HepG2 (cell line): ENCODE data around the gene IL17C. TPM values are rescaled to one million over a fixed set of nuclear protein-coding genes. Genes with fewer than 3 reads are reported as not detected.
A peak's percentile ranks its signal among the peaks of the same experiment; 100 is the strongest.

ENCODE experiments used
- CHD4 ChIP-seq: fragments of 200-600 bp; sonication (generic); IDR thresholded peaks from 2 replicates; pipeline ENCODE4 v1.7.0; 2017; ENCODE audit warnings: mild to moderate bottlenecking, low read length, borderline replicate concordance
- EED ChIP-seq: sonication (generic); formaldehyde crosslinking; IDR thresholded peaks from 2 replicates; pipeline ENCODE4 v1.5.0; 2020; ENCODE audit warnings: mild to moderate bottlenecking, missing genetic modification reagents
- LCORL ChIP-seq, 2 experiments: fragments of 450-650 bp in 1 of 2; sonication (generic) in 1 of 2; formaldehyde crosslinking in 1 of 2; IDR thresholded peaks; 2 replicates each; pipeline versions ENCODE4 v1.5.0 to v1.6.1; 2017 to 2020; ENCODE audit warnings: antibody characterized with exemption in 1 of 2, missing genetic modification reagents in 1 of 2
- MAFK ChIP-seq, 2 experiments: IDR thresholded peaks in 1 of 2; conservative IDR thresholded peaks in 1 of 2; 2 replicates each; pipeline ENCODE4 v1.6.1; 2011; ENCODE audit warnings: improper control_type of control experiment in 2 of 2, low read length in 2 of 2
- NFATC3 ChIP-seq: sonication (generic); formaldehyde crosslinking; IDR thresholded peaks from 2 replicates; pipeline ENCODE4 v1.5.1; 2020; ENCODE audit warnings: mild to moderate bottlenecking, missing genetic modification reagents
- SALL2 ChIP-seq: sonication (generic); formaldehyde crosslinking; IDR thresholded peaks from 2 replicates; pipeline ENCODE4 v1.8.1; 2023; ENCODE audit warnings: mild to moderate bottlenecking, missing genetic modification reagents, inconsistent platforms
- U2AF1 ChIP-seq: fragments of 200-400 bp; formaldehyde crosslinking; optimal IDR thresholded peaks from 2 replicates; pipeline ENCODE3; 2017; ENCODE audit warnings: mild to moderate bottlenecking, low read depth, low read length
- YY1 ChIP-seq: IDR thresholded peaks from 2 replicates; pipeline ENCODE4 v1.6.1; 2011; ENCODE audit warnings: low read length, low read depth, moderate library complexity, mild to moderate bottlenecking; ENCODE audit not compliant: insufficient read depth, insufficient replicate concordance
- ZNF274 ChIP-seq: sonication (generic); formaldehyde crosslinking; IDR thresholded peaks from 2 replicates; pipeline ENCODE4 v1.5.1; 2020; ENCODE audit warnings: mild to moderate bottlenecking, missing genetic modification reagents
- ZNF451 ChIP-seq: sonication (generic); formaldehyde crosslinking; IDR thresholded peaks from 2 replicates; pipeline ENCODE4 v1.5.0; 2020; ENCODE audit warnings: mild to moderate bottlenecking, missing genetic modification reagents
- polyA plus RNA-seq, 8 experiments: library from polyadenylated mRNA; depleted of rRNA in 3 of 8; stranded (reverse) in 7 of 8; unstranded in 1 of 8; fragments of >200 nt; fragmentation: Illumina TruSeq in 4 of 8; extraction: Trizol in 4 of 8; gene quantifications; 2 replicates each; pipeline versions ENCODE4 v1.2.1 to v1.2.3, GENCODE V29; 2011 to 2016; ENCODE audit warnings: low read depth in 4 of 8, missing spikeins in 1 of 8, mixed read lengths in 1 of 8; ENCODE audit not compliant: insufficient read depth in 1 of 8
- total RNA-seq, 5 experiments: library from RNA; depleted of rRNA; stranded (reverse); fragments of >200 nt; fragmentation: Illumina TruSeq; extraction: Trizol; gene quantifications; 2 replicates each; pipeline ENCODE4 v1.2.3, GENCODE V29; 2016; ENCODE audit warnings: low read depth in 1 of 5
- TF ChIP-seq, protein P1 (sequence below): sonication (generic); formaldehyde crosslinking; IDR thresholded peaks from 2 replicates; pipeline ENCODE4 v1.9.0; 2022; ENCODE audit warnings: low read depth, missing genetic modification reagents

The IL17C gene
- total and polyA plus RNA-seq, 2 of the 13 experiments (the other 11 are each of a cell fraction or from before 2014, with no cell fraction given), result not detected

- no peak for TF ChIP-seq U2AF1
- 0 out of 2 replicates have a peak, but pooled peaks have one; percentile 14 for TF ChIP-seq ZNF274 (CRISPR knock-in tag)
- TF ChIP-seq NFATC3 (CRISPR knock-in tag), result no peak
- TF ChIP-seq EED (CRISPR knock-in tag), result no peak
- TF ChIP-seq SALL2 (CRISPR knock-in tag), result no peak
- TF ChIP-seq, protein P1, sequence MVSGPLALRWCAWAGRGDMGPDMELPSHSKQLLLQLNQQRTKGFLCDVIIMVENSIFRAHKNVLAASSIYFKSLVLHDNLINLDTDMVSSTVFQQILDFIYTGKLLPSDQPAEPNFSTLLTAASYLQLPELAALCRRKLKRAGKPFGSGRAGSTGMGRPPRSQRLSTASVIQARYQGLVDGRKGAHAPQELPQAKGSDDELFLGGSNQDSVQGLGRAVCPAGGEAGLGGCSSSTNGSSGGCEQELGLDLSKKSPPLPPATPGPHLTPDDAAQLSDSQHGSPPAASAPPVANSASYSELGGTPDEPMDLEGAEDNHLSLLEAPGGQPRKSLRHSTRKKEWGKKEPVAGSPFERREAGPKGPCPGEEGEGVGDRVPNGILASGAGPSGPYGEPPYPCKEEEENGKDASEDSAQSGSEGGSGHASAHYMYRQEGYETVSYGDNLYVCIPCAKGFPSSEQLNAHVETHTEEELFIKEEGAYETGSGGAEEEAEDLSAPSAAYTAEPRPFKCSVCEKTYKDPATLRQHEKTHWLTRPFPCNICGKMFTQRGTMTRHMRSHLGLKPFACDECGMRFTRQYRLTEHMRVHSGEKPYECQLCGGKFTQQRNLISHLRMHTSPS (CRISPR knock-in tag), result 0 out of 2 replicates have a peak, but pooled peaks have one; percentile 15
- no peak for TF ChIP-seq YY1
- no peak for TF ChIP-seq LCORL (IDR thresholded peaks at IDR 0.05)
- TF ChIP-seq LCORL (CRISPR knock-in tag; IDR thresholded peaks at IDR 0.05), result no peak
- no peak for TF ChIP-seq ZNF451
- no peak for TF ChIP-seq CHD4
- no peak for TF ChIP-seq MAFK (conservative IDR thresholded peaks at IDR 0.05 in 1 of 2, IDR thresholded peaks at IDR 0.05 in 1 of 2; ENCODE audit: low read length in 2 of 2)
- TF ChIP-seq, all 625 proteins: peak for 7
Measured at GRCh38 chr16:88638323-88639230, at the start of gene IL17C (continued).
